Measurements from ENCODE around the gene SLC30A7. TPM values are rescaled to one million over a fixed set of nuclear protein-coding genes. Genes with fewer than 3 reads are reported as not detected.

SLC30A7 gene
- total and polyA plus RNA-seq, 4 donors = 6.0 to 38.9 (median 10.9) TPM

DNA sequence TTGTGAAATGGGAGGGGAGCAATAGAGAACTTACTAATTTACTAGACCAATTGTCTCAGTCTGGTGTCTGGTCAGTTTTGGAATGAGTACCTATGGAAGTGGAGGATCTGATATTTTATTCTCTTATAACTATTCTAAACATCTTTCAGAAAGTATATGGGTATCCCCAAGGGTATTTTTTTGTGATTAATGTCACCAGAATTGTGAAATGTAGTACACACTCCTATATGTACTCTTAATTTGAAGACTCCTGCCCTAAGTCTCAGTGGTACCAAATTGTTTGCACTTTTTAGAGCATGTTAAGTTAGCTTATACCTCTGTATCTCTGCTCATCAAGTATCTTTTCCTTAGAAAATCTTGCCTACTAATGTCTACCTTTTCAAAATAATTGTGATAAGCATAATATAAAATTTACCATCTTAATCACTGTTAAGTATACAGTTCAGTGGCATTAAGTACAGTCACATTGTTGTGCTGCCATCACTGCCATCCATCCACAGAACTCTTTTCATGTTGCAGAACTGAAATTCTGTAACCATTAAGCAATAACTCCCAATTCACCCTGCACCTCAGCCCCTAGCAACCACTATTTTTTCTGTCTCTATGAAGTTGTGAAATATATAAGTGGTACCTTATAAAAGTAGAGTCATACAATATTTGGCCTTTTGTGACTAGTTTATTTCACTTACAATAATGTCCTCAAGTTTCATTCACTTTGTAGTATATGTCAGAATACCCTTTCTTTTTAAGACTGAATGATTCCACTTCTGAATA is 40.5 kb downstream of the SLC30A7 start:
- H3K9me3 ChIP-seq (ENCODE audit: control insufficient read depth in 4 of 4, low read length in 3 of 4) = no peaks in the 10 kb centered on the region
- H3K4me1 ChIP-seq (ENCODE audit: control insufficient read depth in 4 of 4, insufficient read depth in 4 of 4, low read length in 3 of 4) = no peaks in the 10 kb centered on the region
- no peak overlapping the region for H3K4me3 ChIP-seq (ENCODE audit: low read depth in 1 of 3, low read length in 3 of 3)
- H3K36me3 ChIP-seq (ENCODE audit: control insufficient read depth in 4 of 4, insufficient read depth in 3 of 4, low read depth in 1 of 4, low read length in 3 of 4) = peaks cover 0 to 4% (median under 1%) of the 10 kb centered on the region in 4 donors
- TF ChIP-seq REST (IDR thresholded peaks at IDR 0.05) (no peak), HNF4A (conservative IDR thresholded peaks at IDR 0.05) (no peak), HNF4G (IDR thresholded peaks at IDR 0.05) (no peak)
- no peaks in the 10 kb centered on the region for H3K27me3 ChIP-seq (ENCODE audit: control insufficient read depth in 4 of 4, insufficient read depth in 4 of 4, low read length in 3 of 4)
- no peak overlapping the region for H3K27ac ChIP-seq (ENCODE audit: low read depth in 1 of 2, low read length in 2 of 2)
- no peak for DNase-seq (ENCODE audit: low spot score)
- H3K9ac ChIP-seq (ENCODE audit: low read depth in 1 of 2, low read length in 2 of 2) = no peak overlapping the region

- DNase-seq (ENCODE audit: low spot score) = no peak
- no peaks in the 10 kb centered on the region for H3K27me3 ChIP-seq (ENCODE audit: control insufficient read depth in 4 of 4, insufficient read depth in 4 of 4, low read length in 3 of 4)
- H3K9me3 ChIP-seq (ENCODE audit: control insufficient read depth in 4 of 4, low read length in 3 of 4) = no peaks in the 10 kb centered on the region
- WGBS = 85% methylated on average over 1 of the region's 1 CpG
- no peaks in the 10 kb centered on the region for H3K4me1 ChIP-seq (ENCODE audit: control insufficient read depth in 4 of 4, insufficient read depth in 4 of 4, low read length in 3 of 4)
- H3K4me3 ChIP-seq (ENCODE audit: low read depth in 1 of 3, low read length in 3 of 3) = no peak overlapping the region
- H3K27ac ChIP-seq (ENCODE audit: low read depth in 1 of 2, low read length in 2 of 2) = no peak overlapping the region
- H3K9ac ChIP-seq (ENCODE audit: low read depth in 1 of 2, low read length in 2 of 2) = no peak overlapping the region
- TF ChIP-seq ZBTB33 (IDR thresholded peaks at IDR 0.05) (no peak), GABPA (IDR thresholded peaks at IDR 0.05 in 1 of 2, conservative IDR thresholded peaks at IDR 0.05 in 1 of 2) (no peak), SP1 (IDR thresholded peaks at IDR 0.05) (no peak), JUND (IDR thresholded peaks at IDR 0.05) (no peak)
- TF ChIP-seq, protein P1, sequence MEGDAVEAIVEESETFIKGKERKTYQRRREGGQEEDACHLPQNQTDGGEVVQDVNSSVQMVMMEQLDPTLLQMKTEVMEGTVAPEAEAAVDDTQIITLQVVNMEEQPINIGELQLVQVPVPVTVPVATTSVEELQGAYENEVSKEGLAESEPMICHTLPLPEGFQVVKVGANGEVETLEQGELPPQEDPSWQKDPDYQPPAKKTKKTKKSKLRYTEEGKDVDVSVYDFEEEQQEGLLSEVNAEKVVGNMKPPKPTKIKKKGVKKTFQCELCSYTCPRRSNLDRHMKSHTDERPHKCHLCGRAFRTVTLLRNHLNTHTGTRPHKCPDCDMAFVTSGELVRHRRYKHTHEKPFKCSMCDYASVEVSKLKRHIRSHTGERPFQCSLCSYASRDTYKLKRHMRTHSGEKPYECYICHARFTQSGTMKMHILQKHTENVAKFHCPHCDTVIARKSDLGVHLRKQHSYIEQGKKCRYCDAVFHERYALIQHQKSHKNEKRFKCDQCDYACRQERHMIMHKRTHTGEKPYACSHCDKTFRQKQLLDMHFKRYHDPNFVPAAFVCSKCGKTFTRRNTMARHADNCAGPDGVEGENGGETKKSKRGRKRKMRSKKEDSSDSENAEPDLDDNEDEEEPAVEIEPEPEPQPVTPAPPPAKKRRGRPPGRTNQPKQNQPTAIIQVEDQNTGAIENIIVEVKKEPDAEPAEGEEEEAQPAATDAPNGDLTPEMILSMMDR (IDR thresholded peaks at IDR 0.05; ENCODE audit: low read depth, low read length, missing input control) = no peak
- peaks cover 2 to 11% (median 3%) of the 10 kb centered on the region in 4 donors for H3K36me3 ChIP-seq (ENCODE audit: control insufficient read depth in 4 of 4, insufficient read depth in 3 of 4, low read depth in 1 of 4, low read length in 3 of 4)
Observed at GRCh38 chr1:100941098-100941527, 45.2 kb downstream of the SLC30A7 start.

All from liver (tissue), 9 donors.